Tongue (tissue), 2 donors: ENCODE measurements around the gene LRP11. TPM values are rescaled to one million over a fixed set of nuclear protein-coding genes. Genes with fewer than 3 reads are reported as not detected.
A peak's percentile ranks its signal among the peaks of the same experiment; 100 is the strongest.
"Not testable (repeated sequence)": the region's sequence is repeated elsewhere in the genome, so short reads cannot be mapped to it uniquely, and the experiment has no call there.

Source experiments
- DNase-seq: peaks from one replicate; pipeline ENCODE4 v3.0.0-alpha.2; 2015
- total RNA-seq: library from RNA; depleted of rRNA; stranded (reverse); fragments of >200 nt; gene quantifications from one replicate; pipeline ENCODE4 v1.2.3, GENCODE V29; 2014

LRP11 gene
- total RNA-seq: 38.5 TPM

- DNase-seq: peak; percentile 88
Observed at GRCh38 chr6:149863698-149864577, at the start of gene LRP11. LRP11 (minus strand) TSS chr6:149864359; CDS start chr6:149864020, 339 bp downstream.

DNA sequence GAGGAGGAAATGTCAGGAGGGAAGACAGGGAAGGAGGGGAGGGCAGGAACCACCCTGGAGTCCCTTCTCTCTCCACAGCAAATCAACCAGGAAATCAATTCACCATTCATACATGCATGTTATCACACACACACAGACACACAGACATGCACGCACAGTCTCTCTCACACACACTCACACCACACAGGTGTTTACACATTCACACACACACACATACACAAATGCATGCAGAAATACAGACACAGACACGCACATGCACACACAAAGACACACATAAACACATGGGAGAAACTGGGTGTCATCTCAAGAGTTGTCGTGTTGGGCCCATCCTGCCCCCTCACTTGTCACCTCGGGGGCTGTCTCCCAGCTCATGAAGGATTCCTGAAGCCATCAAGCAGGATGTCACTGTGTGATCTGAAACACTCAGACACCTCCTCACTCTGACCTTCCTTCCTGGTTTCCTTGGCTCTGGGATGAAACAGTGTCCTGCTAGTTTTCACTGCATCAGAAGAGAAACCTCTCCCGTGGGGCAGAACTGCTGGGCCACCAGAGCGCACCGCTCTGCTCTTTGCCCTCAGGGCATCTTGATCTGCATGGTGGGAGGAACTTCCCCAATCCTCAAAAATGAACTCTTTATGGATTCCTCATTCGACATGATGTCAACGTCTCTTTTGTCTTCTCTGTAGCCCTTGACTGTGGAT, 49.5 kb upstream of the LRP11 start:
- DNase-seq: no peak

GRCh38 chr6:149913085-149913484, 48.9 kb upstream of the LRP11 start:
- DNase-seq: no peak

DNA sequence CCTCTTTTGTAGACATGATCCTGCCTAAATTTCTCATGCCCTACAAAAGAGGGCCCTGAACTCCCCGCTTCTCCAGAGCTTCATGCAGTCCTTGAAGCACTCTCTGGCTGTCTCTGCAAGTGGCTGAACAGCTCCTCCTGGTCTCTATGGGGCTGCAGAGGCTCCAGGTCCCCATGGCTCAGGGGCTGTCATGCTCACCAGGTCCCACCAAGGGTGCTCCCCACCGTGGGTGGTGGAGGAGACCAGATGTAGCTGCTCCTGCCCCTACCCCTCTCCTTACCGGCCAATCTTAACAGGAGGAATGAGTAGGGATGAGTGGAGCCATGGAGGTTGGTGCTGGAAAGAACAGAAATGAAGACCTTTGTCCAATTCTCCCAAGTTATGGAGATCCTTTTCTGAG, 48.5 kb upstream of the LRP11 start:
- not testable (repeated sequence) for DNase-seq

GRCh38 chr6:149910721-149911151, 46.6 kb upstream of the LRP11 start:
- DNase-seq: no peak

- no peak for DNase-seq
Observed at GRCh38 chr6:149909701-149910470, 45.7 kb upstream of the LRP11 start.

GRCh38 chr6:149908480-149908879, 44.3 kb upstream of the LRP11 start:
- not testable (repeated sequence) for DNase-seq

DNA sequence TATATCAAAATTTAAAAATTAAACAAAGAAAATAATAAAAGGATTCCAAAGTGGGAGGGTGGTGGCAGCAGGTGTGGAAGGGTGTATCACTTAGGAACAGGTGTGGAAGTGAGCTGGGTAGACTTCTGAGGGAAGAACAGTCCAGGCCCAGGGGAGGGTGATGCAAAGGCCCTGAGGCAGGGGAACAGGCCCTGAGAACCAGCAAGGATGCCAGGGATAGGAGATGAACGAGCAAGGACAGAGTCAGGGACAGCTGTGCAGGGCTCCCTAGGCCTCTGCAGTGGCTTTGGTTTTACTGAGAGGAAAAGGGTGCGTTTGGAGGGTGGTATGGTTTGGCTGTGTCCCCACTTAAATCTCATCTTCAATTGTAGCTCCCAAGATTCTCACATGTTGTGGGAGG, 43.2 kb upstream of the LRP11 start:
- DNase-seq: no peak

- DNase-seq: no peak
Observed at GRCh38 chr6:149906405-149906804, 42.2 kb upstream of the LRP11 start.

GRCh38 chr6:149905911-149906371, 41.8 kb upstream of the LRP11 start:
- DNase-seq: no peak

- DNase-seq: no peak
Observed at GRCh38 chr6:149905371-149905910, 41.3 kb upstream of the LRP11 start.

- DNase-seq: no peak
Observed at GRCh38 chr6:149904661-149905370, 40.7 kb upstream of the LRP11 start.

GRCh38 chr6:149903938-149904611, 39.9 kb upstream of the LRP11 start:
- no peak for DNase-seq

DNA sequence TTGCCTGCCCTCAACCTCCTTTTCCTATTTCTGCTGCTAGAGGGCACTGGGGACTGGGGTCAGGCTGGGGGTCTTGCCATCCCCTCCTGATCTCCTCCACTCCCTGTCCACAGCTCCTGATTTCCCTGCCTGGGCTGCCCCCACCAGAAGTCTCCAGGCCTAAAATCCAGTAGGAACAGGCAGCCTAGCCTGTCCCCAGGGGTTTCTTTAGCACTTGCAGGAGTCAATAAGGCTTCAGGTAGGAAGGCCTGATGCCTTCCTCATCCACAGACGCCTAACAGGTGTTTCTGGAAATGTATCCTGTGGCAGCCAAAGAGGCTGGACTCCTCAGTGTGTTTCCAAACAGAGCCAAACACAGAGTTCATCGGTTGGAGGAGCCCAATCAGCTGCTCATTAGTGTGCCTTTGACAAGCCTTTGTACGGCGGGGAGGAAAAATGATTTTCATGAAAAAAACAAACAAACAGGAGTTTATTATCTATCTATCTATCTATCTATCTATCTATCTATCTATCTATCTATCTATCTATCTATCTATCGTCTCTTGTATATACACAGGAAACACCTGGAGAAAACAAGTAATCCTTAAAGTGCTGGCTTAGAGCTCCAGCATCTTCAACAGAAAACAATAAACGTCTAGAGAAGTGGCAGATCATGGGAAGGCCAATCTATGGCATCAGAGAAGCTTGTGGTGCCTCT, 37.4 kb upstream of the LRP11 start:
- DNase-seq: no peak

- peak; percentile 47 for DNase-seq
Observed at GRCh38 chr6:149900620-149901443, 36.7 kb upstream of the LRP11 start.

- DNase-seq: no peak
Observed at GRCh38 chr6:149899926-149900619, 35.9 kb upstream of the LRP11 start.

DNA sequence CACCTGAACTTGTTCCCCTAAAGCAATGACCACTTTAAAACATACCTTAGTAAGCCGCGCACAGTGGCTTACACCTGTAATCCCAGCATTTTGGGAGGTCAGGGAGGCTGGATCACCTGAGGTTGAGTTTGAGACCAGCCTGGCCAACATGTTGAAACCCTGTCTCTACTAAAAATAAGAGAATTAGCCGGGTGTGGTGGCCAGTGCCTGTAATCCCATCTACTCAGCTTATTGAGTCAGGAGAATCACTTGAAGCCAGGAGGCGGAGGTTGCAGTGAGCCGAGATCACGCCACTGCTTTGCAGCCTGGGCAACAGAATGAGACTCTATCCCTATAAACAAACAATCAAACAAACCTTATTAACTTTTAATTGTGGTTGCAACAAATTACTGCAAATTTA, 35.3 kb upstream of the LRP11 start:
- no peak for DNase-seq

DNA sequence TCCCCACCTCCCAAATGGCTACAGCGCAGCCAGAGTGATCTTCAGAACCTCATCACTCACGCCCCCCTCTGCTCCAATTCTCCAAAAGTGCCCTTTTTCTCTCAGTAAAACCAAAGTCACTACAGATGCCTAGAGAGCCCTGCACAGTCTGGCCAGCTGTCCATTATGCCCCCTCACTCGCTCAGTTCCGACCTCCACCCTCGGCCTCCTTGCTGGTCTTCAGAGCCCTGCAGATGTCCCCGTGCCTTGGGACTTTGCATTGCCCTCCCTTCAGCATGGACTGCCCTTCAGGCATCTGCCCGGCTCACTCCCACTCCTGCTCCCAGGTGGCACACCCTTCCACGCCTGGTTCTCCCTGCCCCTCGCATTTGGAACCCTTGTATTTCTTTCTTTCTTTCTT, 34.8 kb upstream of the LRP11 start:
- no peak for DNase-seq
